ENCODE measurements around the gene TPSG1. TPM values are rescaled to one million over a fixed set of nuclear protein-coding genes. Genes with fewer than 3 reads are reported as not detected.
"Not testable (repeated sequence)": the region's sequence is repeated elsewhere in the genome, so short reads cannot be mapped to it uniquely, and the experiment has no call there.

Gene TPSG1
- total RNA-seq, 1 experiment from 2014 or later, result not detected

- peaks cover 21% of the 10 kb centered on the region for H3K27me3 Mint-ChIP-seq (ENCODE audit: low read depth)
- H2BK120ac ChIP-seq (ENCODE audit: low read depth, low read length, poor library complexity, severe bottlenecking); H4K5ac ChIP-seq (ENCODE audit: insufficient read length, low read depth, low read length); DNase-seq; H3K9ac ChIP-seq (ENCODE audit: extremely low read depth, insufficient read length, low read length); H2BK15ac ChIP-seq (ENCODE audit: low read depth, low read length); H3K23me2 ChIP-seq (ENCODE audit: insufficient read length, low read depth, low read length, poor library complexity, severe bottlenecking); H3K4ac ChIP-seq (ENCODE audit: low read depth, low read length); H3K56ac ChIP-seq (ENCODE audit: insufficient read length, low read depth, low read length); H3K4me3 Mint-ChIP-seq; H3K27me3 ChIP-seq (ENCODE audit: insufficient read depth, low read length); H2BK5ac ChIP-seq (ENCODE audit: insufficient read length, low read length); H3K79me1 ChIP-seq (ENCODE audit: insufficient read depth, low read depth, low read length, poor library complexity, severe bottlenecking); H3K14ac ChIP-seq (ENCODE audit: insufficient read depth, low read length); H3K4me1 ChIP-seq (ENCODE audit: insufficient read depth, low read length); H3K9me3 ChIP-seq (ENCODE audit: control insufficient read depth, low read depth, low read length); H4K20me1 ChIP-seq (ENCODE audit: control insufficient read depth, insufficient read depth, insufficient read length); H3K27ac Mint-ChIP-seq; H3T11ph ChIP-seq (ENCODE audit: low read length); H3K36me3 Mint-ChIP-seq (ENCODE audit: insufficient read depth in 1 of 3, low read depth in 3 of 3); H2AK5ac ChIP-seq (ENCODE audit: insufficient read length, low read length); H2BK12ac ChIP-seq (ENCODE audit: insufficient read length, low read depth, low read length); H3K4me1 Mint-ChIP-seq; H3K27ac ChIP-seq (ENCODE audit: insufficient read length, low read depth, low read length); H2BK20ac ChIP-seq (ENCODE audit: low read depth, low read length, poor library complexity, severe bottlenecking); H3K23ac ChIP-seq (ENCODE audit: insufficient read length, low read depth, low read length); H3K9me3 Mint-ChIP-seq; H3K18ac ChIP-seq (ENCODE audit: insufficient read length, low read depth, low read length); H2AFZ ChIP-seq (ENCODE audit: low read length); H4K91ac ChIP-seq (ENCODE audit: insufficient read length, low read depth, low read length); H3K79me2 ChIP-seq (ENCODE audit: insufficient read depth, low read length); H3K4me2 ChIP-seq (ENCODE audit: insufficient read depth, insufficient read length, low read length); H4K8ac ChIP-seq (replicated peaks; ENCODE audit: insufficient read length, low read depth, low read length): not testable (repeated sequence)
- WGBS (ENCODE audit: extremely low coverage, insufficient read length, low lambda C conversion rate), result no CpG with 5 or more reads among the region's 23 CpGs
Measured at GRCh38 chr16:1238909-1239308, 13.8 kb upstream of the TPSG1 start.

Data from H9 (cell line).